Progenitor cell of endocrine pancreas (in vitro differentiated cells): ENCODE data around the gene MTMR11. TPM values are rescaled to one million over a fixed set of nuclear protein-coding genes. Genes with fewer than 3 reads are reported as not detected.
"Not testable (repeated sequence)": the region's sequence is repeated elsewhere in the genome, so short reads cannot be mapped to it uniquely, and the experiment has no call there.

Experiments used
- DNase-seq: peaks from one replicate; pipeline ENCODE4 v3.0.0; 2021; ENCODE audit warnings: low spot score; ENCODE audit not compliant: unreplicated experiment
- H3K27ac Mint-ChIP-seq: 2 replicates; pipeline ENCODE4 v1.8.0; 2021; ENCODE audit warnings: mild to moderate bottlenecking, moderate library complexity, mixed read lengths
- H3K27me3 Mint-ChIP-seq: 2 replicates; pipeline ENCODE4 v1.8.0; 2021; ENCODE audit warnings: mixed read lengths
- H3K36me3 Mint-ChIP-seq: 2 replicates; pipeline ENCODE4 v1.8.0; 2022; ENCODE audit warnings: mixed read lengths; ENCODE audit not compliant: insufficient read depth
- H3K4me1 Mint-ChIP-seq: 2 replicates; pipeline ENCODE4 v1.8.0; 2021; ENCODE audit warnings: low read depth, mixed read lengths
- H3K4me3 Mint-ChIP-seq: 2 replicates; pipeline ENCODE4 v1.8.0; 2021; ENCODE audit warnings: low read depth, mild to moderate bottlenecking, moderate library complexity, mixed read lengths
- H3K9me3 Mint-ChIP-seq: 2 replicates; pipeline ENCODE4 v1.8.0; 2021; ENCODE audit warnings: low read depth, mixed read lengths
- total RNA-seq: library from RNA; stranded (reverse); gene quantifications from 2 replicates; pipeline ENCODE4 v1.2.1, GENCODE V29; 2021
- TF ChIP-seq, protein P1 (sequence below): fragments of 200-600 bp; sonication (generic); IDR thresholded peaks from one replicate; pipeline ENCODE4 v1.5.0; 2021; ENCODE audit warnings: antibody characterized with exemption, mild to moderate bottlenecking; ENCODE audit not compliant: unreplicated experiment

The MTMR11 gene
- total RNA-seq, 1 donor from 2014 or later: 8.5 TPM

DNA sequence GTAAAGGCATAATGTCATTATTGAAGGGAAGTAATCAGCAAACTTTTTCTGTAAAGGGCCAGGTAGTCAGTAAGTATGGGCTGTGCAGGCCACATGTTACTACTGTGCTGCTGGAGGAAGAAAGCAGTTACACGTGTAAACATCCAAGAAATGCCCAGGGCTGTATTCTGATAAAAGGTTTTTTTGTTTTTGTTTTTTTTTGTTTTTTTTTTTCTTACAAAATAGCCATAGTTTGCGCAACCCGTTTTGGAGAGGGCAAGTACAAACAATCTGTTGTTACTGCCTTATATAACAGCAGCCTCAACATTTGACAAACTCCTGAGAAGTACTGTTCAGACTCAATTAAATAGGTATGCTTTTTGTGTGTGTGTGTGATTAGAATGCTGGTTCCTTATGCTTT lies 26.7 kb upstream of the MTMR11 start:
- peaks cover 33% of the 10 kb centered on the region for H3K36me3 Mint-ChIP-seq
- H3K27ac Mint-ChIP-seq: no peak overlapping the region
- no peak for DNase-seq
- H3K4me1 Mint-ChIP-seq: peaks cover 11% of the 10 kb centered on the region
- H3K27me3 Mint-ChIP-seq: no peaks in the 10 kb centered on the region
- no peak overlapping the region for H3K4me3 Mint-ChIP-seq
- TF ChIP-seq, protein P1, sequence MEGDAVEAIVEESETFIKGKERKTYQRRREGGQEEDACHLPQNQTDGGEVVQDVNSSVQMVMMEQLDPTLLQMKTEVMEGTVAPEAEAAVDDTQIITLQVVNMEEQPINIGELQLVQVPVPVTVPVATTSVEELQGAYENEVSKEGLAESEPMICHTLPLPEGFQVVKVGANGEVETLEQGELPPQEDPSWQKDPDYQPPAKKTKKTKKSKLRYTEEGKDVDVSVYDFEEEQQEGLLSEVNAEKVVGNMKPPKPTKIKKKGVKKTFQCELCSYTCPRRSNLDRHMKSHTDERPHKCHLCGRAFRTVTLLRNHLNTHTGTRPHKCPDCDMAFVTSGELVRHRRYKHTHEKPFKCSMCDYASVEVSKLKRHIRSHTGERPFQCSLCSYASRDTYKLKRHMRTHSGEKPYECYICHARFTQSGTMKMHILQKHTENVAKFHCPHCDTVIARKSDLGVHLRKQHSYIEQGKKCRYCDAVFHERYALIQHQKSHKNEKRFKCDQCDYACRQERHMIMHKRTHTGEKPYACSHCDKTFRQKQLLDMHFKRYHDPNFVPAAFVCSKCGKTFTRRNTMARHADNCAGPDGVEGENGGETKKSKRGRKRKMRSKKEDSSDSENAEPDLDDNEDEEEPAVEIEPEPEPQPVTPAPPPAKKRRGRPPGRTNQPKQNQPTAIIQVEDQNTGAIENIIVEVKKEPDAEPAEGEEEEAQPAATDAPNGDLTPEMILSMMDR: no peak
- H3K9me3 Mint-ChIP-seq: no peaks in the 10 kb centered on the region

DNA sequence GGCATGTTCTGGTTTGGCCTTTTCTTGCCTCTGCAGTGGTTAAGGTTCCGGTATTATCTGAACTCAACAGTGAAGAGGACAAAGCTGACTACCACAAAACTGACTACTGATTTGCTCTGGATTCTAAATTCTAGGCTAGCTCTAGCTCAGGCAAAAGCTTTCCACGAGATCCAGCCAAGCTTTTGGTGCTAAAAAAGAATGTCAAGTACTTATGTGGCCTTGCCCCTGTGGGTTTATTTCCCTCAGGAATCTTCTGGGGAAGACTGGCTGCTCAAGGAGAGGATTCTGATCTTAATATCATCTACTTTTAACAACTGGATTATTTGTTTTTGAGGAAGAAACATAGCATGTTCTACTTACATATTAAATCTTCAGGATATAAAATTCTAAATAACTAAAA lies 26.1 kb upstream of the MTMR11 start:
- Mint-ChIP-seq H3K4me3 (no peak overlapping the region), H3K9me3 (peaks cover 3% of the 10 kb centered on the region), H3K27ac (no peak overlapping the region), H3K36me3 (peaks cover 38% of the 10 kb centered on the region), H3K4me1 (peaks cover 10% of the 10 kb centered on the region), H3K27me3 (no peaks in the 10 kb centered on the region)
- TF ChIP-seq, protein P1: no peak
- DNase-seq: no peak

DNA sequence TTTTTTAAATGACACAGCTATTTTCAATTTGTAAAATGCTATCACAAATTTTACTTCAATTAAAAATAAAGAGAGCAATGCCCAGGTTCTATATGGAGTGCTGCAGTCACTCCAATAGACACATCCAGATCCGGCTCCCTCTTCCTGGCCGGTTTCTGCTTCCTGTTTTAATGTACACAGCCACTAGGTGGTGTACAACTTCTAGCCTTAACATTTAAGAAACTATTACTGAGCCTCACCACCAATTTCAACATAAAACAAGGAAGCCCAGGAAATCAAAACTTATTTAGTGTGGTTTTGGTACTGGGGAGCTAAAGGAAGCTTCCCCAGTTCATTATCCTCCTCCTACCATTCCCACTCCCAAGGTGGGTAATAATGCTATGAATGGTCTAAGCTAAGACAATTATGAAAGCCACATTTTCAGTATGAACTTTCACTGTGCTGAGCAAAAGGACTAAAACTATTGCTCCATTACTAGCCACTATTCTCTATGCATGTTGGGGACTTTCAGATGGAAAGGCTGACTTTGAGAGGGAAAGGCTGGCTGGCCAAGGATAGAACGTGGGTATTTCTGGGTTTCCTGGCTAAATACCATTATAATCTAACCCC lies 25.5 kb upstream of the MTMR11 start:
- Mint-ChIP-seq H3K27me3 (no peaks in the 10 kb centered on the region), H3K36me3 (peaks cover 43% of the 10 kb centered on the region), H3K27ac (no peak overlapping the region), H3K4me3 (no peak overlapping the region), H3K4me1 (peaks cover 4% of the 10 kb centered on the region), H3K9me3 (peaks cover 3% of the 10 kb centered on the region)
- no peak for DNase-seq
- TF ChIP-seq, protein P1: peak; percentile 79

DNA sequence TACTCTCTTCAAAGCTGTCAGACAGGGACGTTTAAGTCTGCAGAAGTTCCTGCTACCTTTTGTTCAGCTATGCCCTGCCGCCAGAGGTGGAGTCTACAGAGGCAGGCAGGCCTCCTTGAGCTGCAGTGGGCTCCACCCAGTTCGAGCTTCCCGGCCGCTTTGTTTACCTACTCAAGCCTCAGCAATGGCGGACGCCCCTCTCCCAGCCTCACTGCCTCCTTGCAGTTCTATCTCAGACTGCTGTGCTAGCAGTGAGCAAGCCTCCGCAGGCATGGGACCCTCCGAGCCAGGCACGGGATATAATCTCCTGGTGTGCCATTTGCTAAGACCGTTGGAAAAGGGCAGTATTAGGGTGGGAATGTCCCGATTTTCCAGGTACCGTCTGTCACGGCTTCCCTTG lies 20.9 kb upstream of the MTMR11 start:
- H3K27me3 Mint-ChIP-seq, DNase-seq, H3K4me1 Mint-ChIP-seq, H3K4me3 Mint-ChIP-seq, H3K27ac Mint-ChIP-seq: not testable (repeated sequence)
- H3K36me3 Mint-ChIP-seq: peaks cover 69% of the 10 kb centered on the region
- H3K9me3 Mint-ChIP-seq: peaks cover 14% of the 10 kb centered on the region

DNA sequence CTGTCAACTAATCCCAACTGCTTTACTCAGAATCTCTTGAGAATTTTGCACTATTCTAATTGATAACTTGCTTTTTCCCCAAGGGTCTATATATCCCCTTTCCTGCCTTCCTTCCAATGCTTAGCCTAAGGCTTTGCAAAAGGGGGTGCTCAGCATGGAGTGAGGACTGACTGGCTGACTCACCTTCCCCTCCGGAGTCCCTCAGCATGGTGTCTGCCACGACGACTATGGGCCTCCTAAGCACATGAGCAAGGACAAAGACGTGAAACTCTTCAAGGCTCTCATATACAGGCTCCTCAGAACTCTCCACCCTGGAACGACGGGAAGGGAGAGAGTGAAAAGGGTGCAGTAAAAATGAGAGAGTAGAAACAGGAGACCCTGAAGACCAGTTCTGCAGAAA lies 13.2 kb upstream of the MTMR11 start:
- H3K36me3 Mint-ChIP-seq: peaks cover 36% of the 10 kb centered on the region
- peak overlapping the region; percentile 13 for H3K27ac Mint-ChIP-seq
- H3K4me1 Mint-ChIP-seq: no peaks in the 10 kb centered on the region
- H3K4me3 Mint-ChIP-seq: no peak overlapping the region
- no peaks in the 10 kb centered on the region for H3K27me3 Mint-ChIP-seq
- no peak for DNase-seq
- TF ChIP-seq, protein P1: no peak
- peaks cover 5% of the 10 kb centered on the region for H3K9me3 Mint-ChIP-seq

DNA sequence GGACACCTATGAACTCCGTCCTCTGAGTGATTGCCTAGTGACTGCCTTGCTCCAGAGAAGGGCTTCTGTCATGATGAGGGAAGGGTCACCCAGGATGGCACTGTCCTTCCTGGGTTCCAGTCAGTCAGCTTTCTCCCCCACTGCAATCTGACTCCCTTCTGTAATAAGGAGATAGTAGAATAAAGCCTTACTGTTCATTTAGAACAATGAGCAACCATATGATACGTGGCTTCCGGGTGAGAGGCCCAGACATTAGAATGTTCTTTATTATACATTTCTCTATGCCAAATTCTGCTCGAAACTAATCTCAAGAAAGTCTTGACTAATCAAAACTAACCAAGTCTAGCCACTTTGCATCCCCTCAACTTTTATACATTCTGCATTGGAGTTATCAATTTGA lies 8.5 kb upstream of the MTMR11 start:
- no peaks in the 10 kb centered on the region for H3K9me3 Mint-ChIP-seq
- no peak overlapping the region for H3K4me3 Mint-ChIP-seq
- H3K27ac Mint-ChIP-seq: no peak overlapping the region
- no peak for DNase-seq
- peaks cover 23% of the 10 kb centered on the region for H3K36me3 Mint-ChIP-seq
- TF ChIP-seq, protein P1: no peak
- H3K27me3 Mint-ChIP-seq: no peaks in the 10 kb centered on the region
- H3K4me1 Mint-ChIP-seq: no peaks in the 10 kb centered on the region
